GM12873 (cell line): ENCODE results near the gene LPIN2.

Source experiments
- CTCF ChIP-seq: IDR thresholded peaks from 2 replicates; pipeline ENCODE4 v1.5.1; 2012; ENCODE audit warnings: low read depth, mild to moderate bottlenecking, moderate library complexity, low read length, control low read depth; ENCODE audit not compliant: insufficient read depth; ENCODE audit errors: missing control alignments

The LPIN2 gene

GRCh38 chr18:3048820-3049349, 35.9 kb upstream of the LPIN2 start:
- no peak for TF ChIP-seq CTCF

GRCh38 chr18:3048121-3048520, 35.2 kb upstream of the LPIN2 start:
- no peak for TF ChIP-seq CTCF

- TF ChIP-seq CTCF, result no peak
Observed at GRCh38 chr18:3046216-3046808, 33.4 kb upstream of the LPIN2 start.

- no peak for TF ChIP-seq CTCF
Observed at GRCh38 chr18:3044931-3045698, 32.2 kb upstream of the LPIN2 start.

GRCh38 chr18:3042379-3042778, 29.4 kb upstream of the LPIN2 start:
- no peak for TF ChIP-seq CTCF

GRCh38 chr18:3041843-3042242, 28.9 kb upstream of the LPIN2 start:
- no peak for TF ChIP-seq CTCF

GRCh38 chr18:3040881-3041280, 27.9 kb upstream of the LPIN2 start:
- no peak for TF ChIP-seq CTCF
